Fibroblast of lung (primary cell): Measurements from ENCODE around the gene BBS5. TPM values are rescaled to one million over a fixed set of nuclear protein-coding genes. Genes with fewer than 3 reads are reported as not detected.

ENCODE experiments used
- DNase-seq, 2 donors: peaks; one replicate each; pipeline versions ENCODE4 v3.0.0 to v3.0.0-alpha.2; 2010; ENCODE audit warnings: low read depth in 2 of 2
- H2AFZ ChIP-seq: 2 replicates; pipeline ENCODE4 v1.5.1; 2012; ENCODE audit warnings: low read length, control low read depth, inconsistent platforms
- H3K27ac ChIP-seq: 2 replicates; pipeline ENCODE4 v1.5.1; 2011; ENCODE audit warnings: low read length, control low read depth; ENCODE audit not compliant: insufficient read depth
- H3K27me3 ChIP-seq: 2 replicates; pipeline ENCODE4 v1.5.1; 2011; ENCODE audit warnings: mild to moderate bottlenecking, low read length; ENCODE audit not compliant: control insufficient read depth, insufficient read depth
- H3K36me3 ChIP-seq: 2 replicates; pipeline ENCODE4 v1.5.1; 2011; ENCODE audit warnings: low read length; ENCODE audit not compliant: control insufficient read depth, insufficient read depth
- H3K4me1 ChIP-seq: 2 replicates; pipeline ENCODE4 v1.5.1; 2011; ENCODE audit warnings: low read length; ENCODE audit not compliant: control insufficient read depth, insufficient read depth; ENCODE audit errors: extremely low read depth
- H3K4me2 ChIP-seq: 2 replicates; pipeline ENCODE4 v1.5.1; 2011; ENCODE audit warnings: low read length, control low read depth; ENCODE audit not compliant: insufficient read depth; ENCODE audit errors: extremely low read depth
- H3K4me3 ChIP-seq, 4 experiments: fragments of 200-600 bp in 1 of 4; sonication (generic) in 1 of 4; replicated peaks in 1 of 4; 2 replicates each; pipeline ENCODE4 v1.5.1; 2011 to 2016; ENCODE audit warnings: low read length in 4 of 4, low read depth in 3 of 4, mild to moderate bottlenecking in 3 of 4, control low read depth in 2 of 4, inconsistent platforms in 1 of 4, mixed read lengths in 1 of 4; ENCODE audit not compliant: insufficient read depth in 1 of 4; ENCODE audit errors: control extremely low read depth in 1 of 4
- H3K79me2 ChIP-seq: 2 replicates; pipeline ENCODE4 v1.5.1; 2012; ENCODE audit warnings: mild to moderate bottlenecking, low read length, inconsistent platforms; ENCODE audit not compliant: control insufficient read depth, insufficient read depth
- H3K9ac ChIP-seq: 2 replicates; pipeline ENCODE4 v1.5.1; 2011; ENCODE audit warnings: mild to moderate bottlenecking, low read length, control low read depth; ENCODE audit not compliant: insufficient read depth
- H3K9me3 ChIP-seq: 2 replicates; pipeline ENCODE4 v1.5.1; 2012; ENCODE audit warnings: low read depth, low read length; ENCODE audit not compliant: control insufficient read depth, insufficient read depth
- H4K20me1 ChIP-seq: 2 replicates; pipeline ENCODE4 v1.5.1; 2011; ENCODE audit warnings: low read length; ENCODE audit not compliant: control insufficient read depth, insufficient read depth; ENCODE audit errors: extremely low read depth
- CTCF ChIP-seq, 2 donors: IDR thresholded peaks in 1 of 2; conservative IDR thresholded peaks in 1 of 2; 1 replicate in 1 of 2; 2 replicates in 1 of 2; pipeline ENCODE4 v1.5.1; 2011 to 2012; ENCODE audit warnings: low read length in 2 of 2, control low read depth in 1 of 2, inconsistent platforms in 1 of 2, low read depth in 1 of 2, mild to moderate bottlenecking in 1 of 2
- EZH2 ChIP-seq: IDR thresholded peaks from 2 replicates; pipeline ENCODE4 v1.5.1; 2012; ENCODE audit warnings: low read length, control low read depth, mild to moderate bottlenecking; ENCODE audit errors: missing control alignments
- polyA plus RNA-seq, 2 donors: library from polyadenylated mRNA; depleted of rRNA in 1 of 2; stranded (reverse) in 1 of 2; unstranded in 1 of 2; fragments of >200 nt; gene quantifications; 2 replicates each; pipeline ENCODE4 v1.2.1, GENCODE V29; 2011 to 2012; ENCODE audit warnings: missing spikeins in 1 of 2
- total RNA-seq: library from RNA; depleted of rRNA; stranded (reverse); fragments of >200 nt; gene quantifications from 2 replicates; pipeline ENCODE4 v1.2.1, GENCODE V29; 2014

The BBS5 gene
- total and polyA plus RNA-seq, 2 donors (not counting 1 experiment from before 2014, with no cell fraction given) = 4.6 to 7.1 TPM

GRCh38 chr2:169486487-169486886 lies 7.2 kb downstream of the BBS5 start:
- TF ChIP-seq EZH2 (no peak), CTCF (conservative IDR thresholded peaks at IDR 0.05 in 1 of 2, IDR thresholded peaks at IDR 0.05 in 1 of 2; ENCODE audit: low read depth in 1 of 2, low read length in 2 of 2) (no peak)
- no peak overlapping the region for H3K27ac ChIP-seq
- no peaks in the 10 kb centered on the region for H3K4me1 ChIP-seq
- no peaks in the 10 kb centered on the region for H3K9me3 ChIP-seq
- no peak for DNase-seq
- H3K36me3 ChIP-seq = no peaks in the 10 kb centered on the region
- H4K20me1 ChIP-seq = no peaks in the 10 kb centered on the region
- no peaks in the 10 kb centered on the region for H3K27me3 ChIP-seq
- H3K4me3 ChIP-seq = no peak overlapping the region
- H2AFZ ChIP-seq = no peak overlapping the region
- H3K9ac ChIP-seq = no peak overlapping the region
- no peak overlapping the region for H3K4me2 ChIP-seq
- no peaks in the 10 kb centered on the region for H3K79me2 ChIP-seq

GRCh38 chr2:169490834-169491233 lies 11.5 kb downstream of the BBS5 start:
- Histone ChIP-seq H3K9me3 (no peaks in the 10 kb centered on the region), H3K4me1 (no peaks in the 10 kb centered on the region), H3K79me2 (no peaks in the 10 kb centered on the region), H3K27me3 (no peaks in the 10 kb centered on the region), H3K9ac (no peak overlapping the region), H4K20me1 (no peaks in the 10 kb centered on the region), H3K4me3 (no peak overlapping the region), H3K27ac (no peak overlapping the region), H3K4me2 (no peak overlapping the region), H2AFZ (no peak overlapping the region), H3K36me3 (no peaks in the 10 kb centered on the region)
- TF ChIP-seq EZH2 = no peak
- no peak for DNase-seq

GRCh38 chr2:169491378-169491777 lies 12.1 kb downstream of the BBS5 start:
- H3K4me2 ChIP-seq = no peak overlapping the region
- no peak overlapping the region for H2AFZ ChIP-seq
- TF ChIP-seq CTCF (conservative IDR thresholded peaks at IDR 0.05 in 1 of 2, IDR thresholded peaks at IDR 0.05 in 1 of 2; ENCODE audit: low read depth in 1 of 2, low read length in 2 of 2) (no peak), EZH2 (no peak)
- no peak for DNase-seq
- no peak overlapping the region for H3K4me3 ChIP-seq
- H3K9ac ChIP-seq = no peak overlapping the region
- H3K9me3 ChIP-seq = no peaks in the 10 kb centered on the region
- H3K27me3 ChIP-seq = no peaks in the 10 kb centered on the region
- H3K4me1 ChIP-seq = no peaks in the 10 kb centered on the region
- no peaks in the 10 kb centered on the region for H3K79me2 ChIP-seq
- H3K36me3 ChIP-seq = no peaks in the 10 kb centered on the region
- H3K27ac ChIP-seq = no peak overlapping the region
- H4K20me1 ChIP-seq = no peaks in the 10 kb centered on the region

- Histone ChIP-seq H2AFZ (no peak overlapping the region), H3K4me1 (no peaks in the 10 kb centered on the region), H4K20me1 (no peaks in the 10 kb centered on the region), H3K4me3 (no peak overlapping the region), H3K27me3 (no peaks in the 10 kb centered on the region), H3K4me2 (no peak overlapping the region), H3K9ac (no peak overlapping the region), H3K27ac (no peak overlapping the region), H3K9me3 (no peaks in the 10 kb centered on the region), H3K79me2 (no peaks in the 10 kb centered on the region), H3K36me3 (no peaks in the 10 kb centered on the region)
- TF ChIP-seq CTCF (conservative IDR thresholded peaks at IDR 0.05 in 1 of 2, IDR thresholded peaks at IDR 0.05 in 1 of 2; ENCODE audit: low read depth in 1 of 2, low read length in 2 of 2) (no peak), EZH2 (no peak)
- DNase-seq = no peak
Measured at GRCh38 chr2:169493360-169493759, 14.1 kb downstream of the BBS5 start.
